ENCODE results near the gene CACNA1D.
"Not testable (repeated sequence)": the region's sequence is repeated elsewhere in the genome, so short reads cannot be mapped to it uniquely, and the experiment has no call there.

Gene CACNA1D

GRCh38 chr3:53493963-53494791, at the start of gene CACNA1D:
Gene CACNA1D, plus strand, starts transcription at chr3:53494611. Its CDS starts 556 bp downstream, at chr3:53495167.
- no peak for DNase-seq (ENCODE audit: low read depth)

GRCh38 chr3:53457068-53457467, 37.3 kb upstream of the CACNA1D start:
- DNase-seq (ENCODE audit: low read depth) = no peak

GRCh38 chr3:53460326-53460725, 34.1 kb upstream of the CACNA1D start:
- no peak for DNase-seq (ENCODE audit: low read depth)

- DNase-seq (ENCODE audit: low read depth) = no peak
Observed at GRCh38 chr3:53464424-53464823, 30.0 kb upstream of the CACNA1D start.

- not testable (repeated sequence) for DNase-seq (ENCODE audit: low read depth)
Observed at GRCh38 chr3:53469758-53470157, 24.7 kb upstream of the CACNA1D start.

- no peak for DNase-seq (ENCODE audit: low read depth)
Observed at GRCh38 chr3:53473422-53473821, 21.0 kb upstream of the CACNA1D start.

GRCh38 chr3:53476372-53476771, 18.0 kb upstream of the CACNA1D start:
- not testable (repeated sequence) for DNase-seq (ENCODE audit: low read depth)

- not testable (repeated sequence) for DNase-seq (ENCODE audit: low read depth)
Observed at GRCh38 chr3:53477689-53478088, 16.7 kb upstream of the CACNA1D start.

GRCh38 chr3:53478166-53478830, 16.1 kb upstream of the CACNA1D start:
- no peak for DNase-seq (ENCODE audit: low read depth)

GRCh38 chr3:53478921-53479664, 15.3 kb upstream of the CACNA1D start:
- no peak for DNase-seq (ENCODE audit: low read depth)

GRCh38 chr3:53482227-53482626, 12.2 kb upstream of the CACNA1D start:
- no peak for DNase-seq (ENCODE audit: low read depth)

GRCh38 chr3:53483821-53484220, 10.6 kb upstream of the CACNA1D start:
- DNase-seq (ENCODE audit: low read depth) = no peak

GRCh38 chr3:53484984-53485383, 9.4 kb upstream of the CACNA1D start:
- no peak for DNase-seq (ENCODE audit: low read depth)

- no peak for DNase-seq (ENCODE audit: low read depth)
Observed at GRCh38 chr3:53485675-53486403, 8.6 kb upstream of the CACNA1D start.

- no peak for DNase-seq (ENCODE audit: low read depth)
Observed at GRCh38 chr3:53486961-53487654, 7.3 kb upstream of the CACNA1D start.

GRCh38 chr3:53489386-53489785, 5.0 kb upstream of the CACNA1D start:
- no peak for DNase-seq (ENCODE audit: low read depth)

GRCh38 chr3:53489787-53490458, 4.5 kb upstream of the CACNA1D start:
- DNase-seq (ENCODE audit: low read depth) = no peak

GRCh38 chr3:53490459-53490968, 3.9 kb upstream of the CACNA1D start:
- no peak for DNase-seq (ENCODE audit: low read depth)

- no peak for DNase-seq (ENCODE audit: low read depth)
Observed at GRCh38 chr3:53491276-53491675, 3.1 kb upstream of the CACNA1D start.

- no peak for DNase-seq (ENCODE audit: low read depth)
Observed at GRCh38 chr3:53493595-53493962, 832 bp upstream of the CACNA1D start.

GRCh38 chr3:53495146-53495519, 722 bp downstream of the CACNA1D start:
- no peak for DNase-seq (ENCODE audit: low read depth)

Measured in HS-27A (cell line).